Lower lobe of right lung (tissue), 2 donors: Measurements from ENCODE around the gene PSD4. TPM values are rescaled to one million over a fixed set of nuclear protein-coding genes. Genes with fewer than 3 reads are reported as not detected.

ENCODE experiments used
- ATAC-seq, 2 donors: fragments of 200-7000 bp; cut with Tn5 transposase; one replicate each; pipeline ENCODE4 v1.9.1; 2020 to 2022; ENCODE audit warnings: mild to moderate bottlenecking in 2 of 2, moderate library complexity in 2 of 2
- DNase-seq: peaks from one replicate; pipeline ENCODE4 v3.0.0-alpha.2; 2020
- H3K27ac ChIP-seq: fragments of 200-600 bp; one replicate; pipeline ENCODE4 v1.8.0; 2022
- H3K27me3 ChIP-seq: fragments of 200-600 bp; one replicate; pipeline ENCODE4 v1.8.0; 2022; ENCODE audit warnings: low read depth
- H3K36me3 ChIP-seq: fragments of 200-600 bp; one replicate; pipeline ENCODE4 v1.8.0; 2022; ENCODE audit warnings: mild to moderate bottlenecking
- H3K4me1 ChIP-seq: fragments of 200-600 bp; one replicate; pipeline ENCODE4 v1.8.0; 2022
- H3K4me3 ChIP-seq: fragments of 200-600 bp; one replicate; pipeline ENCODE4 v1.8.0; 2022; ENCODE audit warnings: mild to moderate bottlenecking
- H3K9me3 ChIP-seq: fragments of 200-600 bp; one replicate; pipeline ENCODE4 v1.8.0; 2022
- intact Hi-C: fragments of 100-400 bp; cut with DNase I; formaldehyde crosslinking; loops from one replicate; pipeline ENCODE4 v1.11.0; 2022
- total RNA-seq: library from RNA; stranded (reverse); fragmentation: NEBNext Ultra II Directional; extraction: Animal tissue kit (Norgen Biotek cat#: 25700); gene quantifications from one replicate; pipeline ENCODE4 v1.2.1, GENCODE V29; 2021
- TF ChIP-seq, protein P1 (sequence below): fragments of 200-600 bp; IDR thresholded peaks from one replicate; pipeline ENCODE4 v1.8.0; 2022; ENCODE audit warnings: antibody characterized with exemption, mild to moderate bottlenecking
- donor health status: DM: no; HTN: yes; CAD: no; lungs with severe emphysema.

Gene PSD4
- total RNA-seq, 1 donor from 2014 or later = 43.2 TPM

DNA sequence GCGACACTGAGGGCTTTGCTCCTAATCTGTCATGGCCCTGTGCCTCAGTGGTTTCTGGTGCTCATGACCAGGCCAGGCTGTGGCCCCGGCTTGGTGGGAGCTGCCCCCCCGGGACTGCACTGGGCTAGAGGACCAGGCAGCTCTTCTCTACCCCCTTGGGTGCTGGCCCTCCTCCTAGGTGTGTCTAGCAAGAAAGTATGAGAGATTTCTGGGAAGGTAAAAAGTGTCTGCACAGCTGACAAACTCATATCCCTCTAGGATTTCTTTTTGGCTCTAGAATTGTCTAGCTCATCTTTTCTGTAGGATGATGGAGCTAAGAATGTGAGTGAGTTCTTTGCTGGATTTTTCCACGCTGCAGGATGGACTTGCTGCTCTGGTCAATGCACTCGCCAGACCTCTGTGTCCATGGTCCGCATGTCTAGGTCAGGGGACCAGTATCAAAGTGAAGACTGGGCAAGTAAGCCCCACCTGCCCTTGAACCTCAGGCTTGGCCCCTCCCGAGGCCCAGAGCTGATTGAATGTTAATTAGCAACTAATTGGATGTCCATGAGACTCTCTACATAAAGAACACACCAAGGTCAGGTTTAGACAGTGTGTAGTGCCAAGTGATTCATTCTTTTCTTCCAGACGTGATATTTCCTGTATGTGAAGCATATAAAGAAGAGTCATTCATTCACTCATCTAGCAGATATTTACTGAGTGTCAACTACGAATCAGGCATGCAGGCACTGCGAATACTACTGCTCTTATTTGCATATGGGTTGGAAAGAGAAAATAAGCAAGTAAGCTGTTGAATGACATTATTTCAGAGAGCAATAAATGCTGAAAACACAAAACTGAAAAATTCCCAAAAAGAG, 15.6 kb upstream of the PSD4 start:
- peak; percentile 31 to 56 for ATAC-seq
- Histone ChIP-seq H3K27ac (peak overlapping the region; percentile 71), H3K36me3 (no peaks in the 10 kb centered on the region), H3K4me1 (peaks cover 17% of the 10 kb centered on the region), H3K27me3 (peaks cover 5% of the 10 kb centered on the region), H3K9me3 (no peaks in the 10 kb centered on the region), H3K4me3 (peak overlapping the region; percentile 65)
- TF ChIP-seq, protein P1, sequence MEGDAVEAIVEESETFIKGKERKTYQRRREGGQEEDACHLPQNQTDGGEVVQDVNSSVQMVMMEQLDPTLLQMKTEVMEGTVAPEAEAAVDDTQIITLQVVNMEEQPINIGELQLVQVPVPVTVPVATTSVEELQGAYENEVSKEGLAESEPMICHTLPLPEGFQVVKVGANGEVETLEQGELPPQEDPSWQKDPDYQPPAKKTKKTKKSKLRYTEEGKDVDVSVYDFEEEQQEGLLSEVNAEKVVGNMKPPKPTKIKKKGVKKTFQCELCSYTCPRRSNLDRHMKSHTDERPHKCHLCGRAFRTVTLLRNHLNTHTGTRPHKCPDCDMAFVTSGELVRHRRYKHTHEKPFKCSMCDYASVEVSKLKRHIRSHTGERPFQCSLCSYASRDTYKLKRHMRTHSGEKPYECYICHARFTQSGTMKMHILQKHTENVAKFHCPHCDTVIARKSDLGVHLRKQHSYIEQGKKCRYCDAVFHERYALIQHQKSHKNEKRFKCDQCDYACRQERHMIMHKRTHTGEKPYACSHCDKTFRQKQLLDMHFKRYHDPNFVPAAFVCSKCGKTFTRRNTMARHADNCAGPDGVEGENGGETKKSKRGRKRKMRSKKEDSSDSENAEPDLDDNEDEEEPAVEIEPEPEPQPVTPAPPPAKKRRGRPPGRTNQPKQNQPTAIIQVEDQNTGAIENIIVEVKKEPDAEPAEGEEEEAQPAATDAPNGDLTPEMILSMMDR = no peak
- no peak for DNase-seq
- intact Hi-C loops = no loop called here

DNA sequence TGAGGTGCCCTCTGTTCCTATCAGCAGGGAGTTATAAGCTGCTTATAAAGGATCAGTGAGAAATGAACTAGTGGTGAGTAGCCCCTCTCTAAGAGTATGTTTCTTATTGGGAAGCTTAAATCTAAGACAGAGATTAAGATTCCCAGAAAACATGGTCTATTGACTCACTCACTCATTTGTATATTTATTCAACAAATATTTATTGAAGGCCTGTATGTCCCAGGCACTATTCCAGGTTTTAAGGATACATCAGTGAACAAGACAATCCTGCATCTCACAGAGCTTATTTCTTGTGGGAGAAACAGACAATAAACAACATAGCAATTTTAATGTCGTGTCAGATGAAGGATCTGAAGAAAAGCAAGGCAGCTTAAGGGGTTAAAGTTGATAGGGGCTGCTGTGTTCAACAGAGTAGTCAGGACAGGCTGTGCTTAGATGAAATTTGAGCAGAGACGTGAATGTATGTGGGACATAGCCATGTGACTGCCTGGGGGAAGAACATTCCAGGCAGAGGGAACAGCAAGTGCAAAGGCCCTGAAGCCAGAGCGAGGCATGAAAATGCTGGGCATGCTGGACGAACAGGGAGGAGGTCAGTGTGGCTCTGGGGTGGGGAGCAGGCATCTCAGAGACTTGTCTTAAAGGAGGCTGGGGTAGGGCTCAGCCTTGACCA, 14.8 kb upstream of the PSD4 start:
- Histone ChIP-seq H3K27ac (no peak overlapping the region), H3K4me3 (no peak overlapping the region), H3K27me3 (peaks cover 5% of the 10 kb centered on the region), H3K36me3 (no peaks in the 10 kb centered on the region), H3K4me1 (peaks cover 17% of the 10 kb centered on the region), H3K9me3 (no peaks in the 10 kb centered on the region)
- ATAC-seq (no peak), DNase-seq (no peak)
- intact Hi-C loops = no loop called here
- TF ChIP-seq, protein P1 = no peak

DNA sequence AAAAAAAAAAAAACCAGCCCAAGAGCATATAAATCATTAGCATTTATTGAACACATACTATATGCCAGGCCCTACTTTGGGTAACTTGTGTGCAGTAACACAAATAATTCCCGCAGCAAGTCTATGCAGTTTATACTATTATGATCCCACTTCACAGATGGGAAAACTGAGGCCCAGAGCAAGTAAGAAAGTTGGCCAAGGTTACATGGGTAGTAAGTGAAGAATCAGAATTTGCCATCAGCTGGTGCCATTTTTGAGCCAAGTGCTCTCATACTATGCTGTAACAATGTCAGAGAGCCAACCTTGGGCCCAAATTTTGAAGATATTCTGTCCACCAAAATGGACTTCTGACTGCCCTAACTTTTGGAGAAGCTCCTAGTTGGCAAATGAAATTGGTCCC, 13.5 kb upstream of the PSD4 start:
- no peak for DNase-seq
- intact Hi-C loops = no loop called here

DNA sequence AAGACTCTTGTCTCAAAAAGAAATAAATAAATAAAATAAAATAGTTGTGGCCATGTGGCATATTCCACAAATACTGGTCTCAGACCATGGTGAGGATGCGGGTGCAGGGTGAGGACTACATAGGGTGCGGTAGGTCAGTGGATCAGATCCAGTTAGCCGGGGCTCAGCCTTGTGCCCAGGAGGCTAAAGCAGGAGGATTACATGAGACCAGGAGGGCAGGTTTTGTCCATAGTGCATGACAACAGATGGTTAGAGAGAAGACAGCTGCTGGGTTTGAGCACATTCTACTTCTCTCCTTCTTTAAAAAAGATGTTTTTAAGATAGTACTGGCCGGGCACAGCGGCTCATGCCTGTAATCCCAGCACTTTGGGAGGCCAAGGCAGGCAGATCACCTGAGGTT, 12.8 kb upstream of the PSD4 start:
- Histone ChIP-seq H3K27ac (no peak overlapping the region), H3K4me3 (no peak overlapping the region), H3K4me1 (peaks cover 17% of the 10 kb centered on the region), H3K9me3 (no peaks in the 10 kb centered on the region), H3K27me3 (peaks cover 5% of the 10 kb centered on the region), H3K36me3 (no peaks in the 10 kb centered on the region)
- no peak for ATAC-seq
- no peak for DNase-seq
- intact Hi-C loops = no loop called here
- TF ChIP-seq, protein P1 = no peak

More for the DNA sequence above, 13.5 kb upstream of the PSD4 start:
- Histone ChIP-seq H3K36me3 (no peaks in the 10 kb centered on the region), H3K27ac (no peak overlapping the region), H3K4me1 (peaks cover 17% of the 10 kb centered on the region), H3K9me3 (no peaks in the 10 kb centered on the region), H3K27me3 (peaks cover 5% of the 10 kb centered on the region), H3K4me3 (no peak overlapping the region)
- TF ChIP-seq, protein P1 = no peak
- ATAC-seq = no peak

DNA sequence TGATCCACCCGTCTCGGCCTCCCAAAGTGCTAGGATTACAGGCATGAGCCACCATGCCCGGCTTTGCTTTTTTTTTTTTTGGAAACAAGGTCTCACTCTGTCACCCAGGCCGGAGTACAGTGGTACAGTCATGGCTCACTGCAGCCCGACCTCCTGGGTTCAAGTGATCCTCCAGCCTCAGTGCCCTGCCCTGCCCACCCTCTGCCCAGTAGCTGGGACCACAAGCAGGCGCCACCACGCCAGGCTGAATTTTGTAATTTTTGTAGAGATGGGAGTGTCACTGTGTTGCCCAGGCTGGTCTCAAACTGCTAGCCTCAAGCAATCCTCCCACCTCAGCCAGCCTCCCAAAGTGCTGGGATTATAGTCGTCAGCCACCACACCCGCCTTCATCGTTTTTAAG, 11.6 kb upstream of the PSD4 start:
- ATAC-seq = no peak

More for the DNA sequence above, 11.6 kb upstream of the PSD4 start:
- no peak overlapping the region for H3K27ac ChIP-seq
- H3K4me3 ChIP-seq = no peak overlapping the region
- H3K9me3 ChIP-seq = no peaks in the 10 kb centered on the region
- H3K36me3 ChIP-seq = no peaks in the 10 kb centered on the region
- H3K4me1 ChIP-seq = peaks cover 15% of the 10 kb centered on the region
- TF ChIP-seq, protein P1 = no peak
- DNase-seq = no peak
- H3K27me3 ChIP-seq = peaks cover 5% of the 10 kb centered on the region
- intact Hi-C loops = no loop called here
